CD4-positive, alpha-beta memory T cell (primary cell): ENCODE measurements around the gene GDAP1L1. TPM values are rescaled to one million over a fixed set of nuclear protein-coding genes. Genes with fewer than 3 reads are reported as not detected.
"Not testable (repeated sequence)": the region's sequence is repeated elsewhere in the genome, so short reads cannot be mapped to it uniquely, and the experiment has no call there.

Experiments used
- CTCF ChIA-PET: fragments of 350-600 bp; sonication (Branson Sonifier 250); formaldehyde crosslinking; loops from one replicate; lab custom pipeline; 2021; ENCODE audit warnings: inconsistent platforms; ENCODE audit not compliant: partially characterized antibody; lab: Charles Lee
- POLR2A ChIA-PET: fragments of 350-600 bp; sonication (Branson Sonifier 250); formaldehyde crosslinking; loops from one replicate; lab custom pipeline; 2021; ENCODE audit not compliant: partially characterized antibody; lab: Charles Lee
- DNase-seq, 5 donors: peaks; one replicate each; pipeline versions ENCODE4 v3.0.0 to v3.0.0-alpha.2; 2020 to 2022; ENCODE audit warnings: mixed read lengths in 1 of 5
- H3K27ac ChIP-seq: one replicate; pipeline ENCODE4 v1.7.0; 2013; ENCODE audit warnings: low read depth, low read length
- H3K27me3 ChIP-seq: 2 replicates; pipeline ENCODE4 v1.7.0; 2013; ENCODE audit warnings: mild to moderate bottlenecking, low read length, moderate library complexity; ENCODE audit not compliant: insufficient read depth
- H3K36me3 ChIP-seq: 2 replicates; pipeline ENCODE4 v1.7.0; 2013; ENCODE audit warnings: mild to moderate bottlenecking, low read length, moderate library complexity; ENCODE audit not compliant: insufficient read depth
- H3K4me1 ChIP-seq: 2 replicates; pipeline ENCODE4 v1.7.0; 2013; ENCODE audit warnings: mild to moderate bottlenecking, low read length, moderate library complexity; ENCODE audit not compliant: insufficient read depth
- H3K4me3 ChIP-seq, 2 donors: one replicate each; pipeline ENCODE4 v1.7.0; 2013; ENCODE audit warnings: low read length in 2 of 2, mild to moderate bottlenecking in 1 of 2
- H3K9me3 ChIP-seq, 2 donors: one replicate each; pipeline ENCODE4 v1.7.0; 2013; ENCODE audit warnings: low read length in 2 of 2, control low read depth in 1 of 2; ENCODE audit not compliant: control insufficient read depth in 1 of 2
- H3K27ac Mint-ChIP-seq, 7 donors: one replicate each; pipeline ENCODE4 v1.8.0; 2020 to 2021; ENCODE audit warnings: mixed read lengths in 7 of 7, mild to moderate bottlenecking in 6 of 7, inconsistent platforms in 3 of 7, moderate library complexity in 3 of 7
- H3K27me3 Mint-ChIP-seq, 2 donors: one replicate each; pipeline ENCODE4 v1.8.0; 2020 to 2021; ENCODE audit warnings: mixed read lengths in 2 of 2
- H3K36me3 Mint-ChIP-seq, 2 donors: one replicate each; pipeline ENCODE4 v1.8.0; 2020 to 2021; ENCODE audit warnings: mixed read lengths in 2 of 2, inconsistent platforms in 1 of 2, mild to moderate bottlenecking in 1 of 2
- H3K4me1 Mint-ChIP-seq, 4 donors: one replicate each; pipeline ENCODE4 v1.8.0; 2020 to 2021; ENCODE audit warnings: mixed read lengths in 4 of 4, mild to moderate bottlenecking in 1 of 4
- H3K4me3 Mint-ChIP-seq, 8 donors: one replicate each; pipeline ENCODE4 v1.8.0; 2020 to 2021; ENCODE audit warnings: mixed read lengths in 8 of 8, mild to moderate bottlenecking in 7 of 8, moderate library complexity in 6 of 8, inconsistent platforms in 3 of 8
- H3K9me3 Mint-ChIP-seq, 8 donors: one replicate each; pipeline ENCODE4 v1.8.0; 2020 to 2021; ENCODE audit warnings: mixed read lengths in 8 of 8, mild to moderate bottlenecking in 5 of 8, inconsistent platforms in 3 of 8, moderate library complexity in 1 of 8
- intact Hi-C: fragments of 100-400 bp; cut with micrococcal nuclease; formaldehyde crosslinking; loops from one replicate; pipeline ENCODE4 v1.15.1; 2023
- polyA plus RNA-seq, 2 donors: library from polyadenylated mRNA; unstranded; fragments of 300-500 nt; fragmentation: Illumina TruSeq; gene quantifications; one replicate each; pipeline ENCODE4 v1.2.3, GENCODE V29; 2021
- total RNA-seq, 2 experiments: library from RNA; stranded (reverse); gene quantifications; one replicate each; pipeline ENCODE4 v1.2.3, GENCODE V29; 2021

GDAP1L1 gene
- total and polyA plus RNA-seq, 4 experiments from 2014 or later, result 0.11 TPM; not detected in 3

DNA sequence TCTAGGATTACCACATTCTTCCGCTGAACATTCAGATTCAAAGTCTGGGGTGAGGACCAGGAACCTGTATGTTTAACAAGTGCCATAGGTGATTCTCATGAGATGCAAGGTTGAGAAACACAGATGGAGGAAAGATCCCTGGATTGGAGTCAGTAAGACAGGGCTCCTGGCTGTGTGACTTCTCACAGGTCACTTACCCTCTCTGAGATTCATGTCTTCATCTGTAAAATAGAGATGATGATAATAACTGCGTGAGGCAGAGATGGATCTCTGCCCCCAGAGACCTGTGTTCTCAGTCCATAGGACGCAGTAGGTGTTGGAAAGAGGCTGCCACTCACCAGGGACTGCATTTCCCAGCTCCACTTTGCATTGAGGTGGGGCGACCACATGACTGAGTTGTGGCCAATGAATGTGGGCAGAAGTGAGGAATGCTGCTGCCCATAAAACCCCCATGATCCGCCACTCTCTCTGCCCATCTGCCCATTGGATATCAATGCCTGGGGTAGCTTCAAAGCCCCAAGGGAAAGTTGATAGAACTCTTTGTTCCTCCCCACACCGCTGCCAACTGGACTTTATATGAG lies 13.6 kb upstream of the GDAP1L1 start:
- ChIA-PET CTCF (no interaction called here), POLR2A (interaction anchor here (1.6 kb wide), 1 partner anchor 15 kb away, joined by 4 read pairs; no protein-coding TSS in a partner anchor)
- H3K4me1 ChIP-seq, result no peaks in the 10 kb centered on the region
- H3K4me1 Mint-ChIP-seq, result peaks cover 0 to 2% (median 0%) of the 10 kb centered on the region in 4 donors
- H3K27me3 Mint-ChIP-seq, result no peaks in the 10 kb centered on the region
- H3K4me3 Mint-ChIP-seq, result no peak overlapping the region
- DNase-seq, result no peak
- H3K27ac ChIP-seq, result no peak overlapping the region
- no peaks in the 10 kb centered on the region for H3K36me3 ChIP-seq
- H3K27ac Mint-ChIP-seq, result no peak overlapping the region
- intact Hi-C loops, result no loop called here
- H3K27me3 ChIP-seq, result no peaks in the 10 kb centered on the region
- H3K4me3 ChIP-seq, result no peak overlapping the region
- H3K36me3 Mint-ChIP-seq, result peaks cover 0 to 1% of the 10 kb centered on the region in 2 donors
- H3K9me3 Mint-ChIP-seq, result no peaks in the 10 kb centered on the region
- no peaks in the 10 kb centered on the region for H3K9me3 ChIP-seq

DNA sequence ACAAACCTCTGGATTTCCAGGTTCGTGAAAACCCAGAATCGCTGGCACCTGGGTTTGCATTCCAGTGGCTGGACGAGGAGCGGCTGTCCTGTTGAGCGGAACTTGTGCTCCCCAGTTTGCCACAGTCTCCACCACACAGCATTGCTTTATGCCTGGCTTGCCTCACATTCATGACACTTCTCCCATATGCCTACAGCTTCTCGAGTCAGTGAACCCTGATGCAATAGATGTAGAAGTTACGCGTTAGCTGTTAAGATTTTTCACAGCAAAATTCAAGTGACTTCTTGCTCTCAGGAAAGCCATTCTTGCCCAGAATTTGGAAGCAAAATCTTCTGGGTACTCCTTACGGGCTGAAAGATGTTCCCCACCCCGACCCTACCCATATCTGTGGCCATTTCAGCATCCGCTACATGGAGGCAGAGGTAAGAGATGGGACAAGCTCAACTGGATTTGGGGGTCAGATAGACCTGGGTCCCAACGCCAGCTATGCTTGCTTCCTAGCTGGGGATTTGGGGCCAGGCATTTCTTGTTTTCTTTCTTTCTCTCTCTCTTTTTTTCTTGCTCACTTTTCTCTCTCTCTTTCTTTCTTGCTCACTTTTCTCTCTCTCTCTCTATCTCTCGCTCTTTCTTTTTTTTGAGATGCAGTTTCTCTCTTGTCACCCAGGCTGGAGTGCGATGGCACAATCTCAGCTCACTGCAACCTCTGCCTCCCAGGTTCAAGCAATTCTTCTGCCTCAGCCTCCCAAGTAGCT lies 12.4 kb upstream of the GDAP1L1 start:
- Mint-ChIP-seq H3K27ac (peak overlapping the region in 1 of 7 donors; percentile 0), H3K27me3 (no peaks in the 10 kb centered on the region), H3K36me3 (peaks cover 1 to 8% of the 10 kb centered on the region in 2 donors), H3K4me3 (no peak overlapping the region), H3K9me3 (no peaks in the 10 kb centered on the region), H3K4me1 (peaks cover 0 to 2% (median 0%) of the 10 kb centered on the region in 4 donors)
- H3K4me1 ChIP-seq, result no peaks in the 10 kb centered on the region
- no peaks in the 10 kb centered on the region for H3K27me3 ChIP-seq
- H3K27ac ChIP-seq, result no peak overlapping the region
- H3K4me3 ChIP-seq, result no peak overlapping the region
- H3K36me3 ChIP-seq, result no peaks in the 10 kb centered on the region
- ChIA-PET CTCF (no interaction called here), POLR2A (no interaction called here)
- no peaks in the 10 kb centered on the region for H3K9me3 ChIP-seq
- no peak for DNase-seq
- intact Hi-C loops, result no loop called here

DNA sequence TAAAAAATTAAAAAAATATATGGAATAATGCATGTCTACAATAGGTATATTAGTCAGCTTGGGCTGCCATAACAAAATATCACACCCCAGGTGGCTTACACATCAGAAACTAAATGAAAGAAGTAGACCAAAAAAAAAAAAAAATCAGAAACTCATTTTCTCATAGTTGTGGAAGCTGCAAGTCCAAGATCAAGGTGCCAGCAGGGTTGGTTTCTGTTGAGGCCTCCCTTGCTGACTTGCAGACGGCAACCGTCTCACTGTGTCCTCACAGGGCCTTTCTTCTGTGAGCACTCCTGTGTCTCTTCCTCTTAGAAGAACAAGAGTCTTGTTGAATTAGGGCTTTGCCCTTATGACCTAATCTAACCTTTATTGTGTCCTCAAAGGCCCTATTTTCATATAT lies 11.4 kb upstream of the GDAP1L1 start:
- no peak overlapping the region for H3K27ac Mint-ChIP-seq
- ChIA-PET POLR2A (no interaction called here), CTCF (no interaction called here)

DNA sequence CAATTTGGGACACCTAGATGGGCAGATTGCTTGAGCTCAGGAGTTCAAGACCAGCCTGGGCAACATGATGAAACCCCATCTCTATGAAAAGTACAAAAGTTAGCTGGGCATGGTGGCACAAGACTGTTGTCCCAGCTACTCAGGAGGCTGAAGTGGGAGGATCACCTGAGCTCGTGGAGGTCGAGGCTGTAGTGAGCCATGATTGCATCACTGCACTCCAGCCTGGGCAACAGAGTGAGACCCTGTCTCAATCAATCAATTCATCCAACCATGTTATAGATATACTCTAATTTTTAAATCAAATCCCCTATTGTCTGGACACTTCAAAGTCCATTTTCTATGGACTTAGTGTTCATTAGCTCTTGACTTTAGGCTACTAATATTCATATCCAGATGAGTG lies 10.3 kb upstream of the GDAP1L1 start:
- H3K36me3 ChIP-seq, H3K27me3 Mint-ChIP-seq, H3K4me1 ChIP-seq, DNase-seq, POLR2A ChIA-PET, H3K27ac ChIP-seq, H3K9me3 ChIP-seq, H3K4me3 Mint-ChIP-seq, H3K9me3 Mint-ChIP-seq, H3K27ac Mint-ChIP-seq, intact Hi-C loops, H3K4me1 Mint-ChIP-seq, H3K36me3 Mint-ChIP-seq, H3K27me3 ChIP-seq, H3K4me3 ChIP-seq: not testable (repeated sequence)
- CTCF ChIA-PET, result interaction anchor here (0.9 kb wide), 1 partner anchor 19 kb away, joined by 4 read pairs; no protein-coding TSS in a partner anchor

More for the DNA sequence above, 11.4 kb upstream of the GDAP1L1 start:
- H3K4me3 Mint-ChIP-seq, result no peak overlapping the region
- H3K4me1 Mint-ChIP-seq, result peaks cover 0 to 2% (median 0%) of the 10 kb centered on the region in 4 donors
- H3K27ac ChIP-seq, result no peak overlapping the region
- no peaks in the 10 kb centered on the region for H3K27me3 ChIP-seq
- H3K27me3 Mint-ChIP-seq, result no peaks in the 10 kb centered on the region
- no peak for DNase-seq
- no peaks in the 10 kb centered on the region for H3K36me3 ChIP-seq
- H3K36me3 Mint-ChIP-seq, result peaks cover 1 to 8% of the 10 kb centered on the region in 2 donors
- H3K9me3 Mint-ChIP-seq, result no peaks in the 10 kb centered on the region
- no peaks in the 10 kb centered on the region for H3K9me3 ChIP-seq
- no peak overlapping the region for H3K4me3 ChIP-seq
- no peaks in the 10 kb centered on the region for H3K4me1 ChIP-seq
- intact Hi-C loops, result no loop called here

DNA sequence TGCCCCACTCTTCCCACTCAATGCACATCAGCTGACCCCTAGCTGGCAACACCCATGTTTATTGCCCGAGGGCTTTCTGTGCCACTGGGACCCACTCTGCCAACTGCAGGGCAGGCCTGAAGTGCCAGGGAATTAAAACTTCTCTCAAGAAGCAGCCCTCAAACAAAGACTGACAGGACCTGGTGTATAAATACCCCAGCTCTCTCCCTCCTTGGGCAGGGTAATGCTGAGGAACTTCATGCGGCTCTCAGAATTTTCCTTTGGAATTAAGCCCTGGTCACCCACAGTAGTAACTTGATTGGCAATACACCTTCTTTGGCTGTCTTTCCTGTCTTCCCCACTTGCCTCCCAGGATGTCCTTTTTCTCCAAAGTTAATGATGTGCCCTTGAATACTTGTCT lies 5.3 kb upstream of the GDAP1L1 start:
- H3K36me3 ChIP-seq, result no peaks in the 10 kb centered on the region
- H3K4me1 ChIP-seq, result no peaks in the 10 kb centered on the region
- POLR2A ChIA-PET, result no interaction called here
- no peak overlapping the region for H3K27ac ChIP-seq
- no peaks in the 10 kb centered on the region for H3K27me3 ChIP-seq
- Mint-ChIP-seq H3K27me3 (peaks cover 2 to 9% of the 10 kb centered on the region in 2 donors), H3K4me3 (no peak overlapping the region), H3K4me1 (peaks cover 1 to 8% (median 2%) of the 10 kb centered on the region in 4 donors), H3K27ac (no peak overlapping the region), H3K9me3 (no peaks in the 10 kb centered on the region), H3K36me3 (peaks cover 0 to 8% of the 10 kb centered on the region in 2 donors)
- H3K9me3 ChIP-seq, result no peaks in the 10 kb centered on the region
- H3K4me3 ChIP-seq, result no peak overlapping the region
- intact Hi-C loops, result no loop called here
- CTCF ChIA-PET, result no interaction called here
- DNase-seq, result no peak

DNA sequence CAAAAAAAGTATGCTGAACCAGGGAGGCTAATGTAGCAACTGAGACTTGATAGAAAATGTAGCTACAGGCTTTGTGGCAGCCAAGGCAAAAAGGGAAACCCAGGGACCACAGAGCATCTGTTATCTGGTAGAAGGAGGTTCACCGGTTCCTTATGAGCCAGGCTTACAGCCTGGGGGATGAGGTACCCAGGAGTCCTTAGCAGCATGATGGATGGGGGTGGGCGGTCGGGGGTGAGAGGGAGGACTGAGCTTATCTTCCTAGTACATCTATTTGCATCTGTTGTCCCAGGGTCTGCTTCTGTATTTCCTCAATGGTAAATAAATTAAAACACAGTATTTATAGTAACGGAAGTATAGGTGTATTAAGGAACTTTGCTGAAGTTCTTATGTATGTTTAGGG lies 1.1 kb upstream of the GDAP1L1 start:
- Histone ChIP-seq H3K36me3 (no peaks in the 10 kb centered on the region), H3K4me3 (no peak overlapping the region), H3K27ac (no peak overlapping the region), H3K27me3 (no peaks in the 10 kb centered on the region), H3K9me3 (no peaks in the 10 kb centered on the region), H3K4me1 (no peaks in the 10 kb centered on the region)
- H3K27ac Mint-ChIP-seq, result no peak overlapping the region
- H3K4me1 Mint-ChIP-seq, result peaks cover 2 to 10% (median 6%) of the 10 kb centered on the region in 4 donors
- ChIA-PET POLR2A (interaction anchor here (0.7 kb wide), 1 partner anchor 36 kb away, joined by 3 read pairs; the partner anchor contains the start of gene OSER1), CTCF (interaction anchor here (1.0 to 1.6 kb wide), 4 partner anchors 16 to 66 kb away, joined by 3 to 7 read pairs (median 4); no protein-coding TSS in a partner anchor)
- H3K36me3 Mint-ChIP-seq, result no peaks in the 10 kb centered on the region
- no peaks in the 10 kb centered on the region for H3K9me3 Mint-ChIP-seq
- no peak overlapping the region for H3K4me3 Mint-ChIP-seq
- DNase-seq, result no peak
- H3K27me3 Mint-ChIP-seq, result peaks cover 14 to 18% of the 10 kb centered on the region in 2 donors
- intact Hi-C loops, result no loop called here

DNA sequence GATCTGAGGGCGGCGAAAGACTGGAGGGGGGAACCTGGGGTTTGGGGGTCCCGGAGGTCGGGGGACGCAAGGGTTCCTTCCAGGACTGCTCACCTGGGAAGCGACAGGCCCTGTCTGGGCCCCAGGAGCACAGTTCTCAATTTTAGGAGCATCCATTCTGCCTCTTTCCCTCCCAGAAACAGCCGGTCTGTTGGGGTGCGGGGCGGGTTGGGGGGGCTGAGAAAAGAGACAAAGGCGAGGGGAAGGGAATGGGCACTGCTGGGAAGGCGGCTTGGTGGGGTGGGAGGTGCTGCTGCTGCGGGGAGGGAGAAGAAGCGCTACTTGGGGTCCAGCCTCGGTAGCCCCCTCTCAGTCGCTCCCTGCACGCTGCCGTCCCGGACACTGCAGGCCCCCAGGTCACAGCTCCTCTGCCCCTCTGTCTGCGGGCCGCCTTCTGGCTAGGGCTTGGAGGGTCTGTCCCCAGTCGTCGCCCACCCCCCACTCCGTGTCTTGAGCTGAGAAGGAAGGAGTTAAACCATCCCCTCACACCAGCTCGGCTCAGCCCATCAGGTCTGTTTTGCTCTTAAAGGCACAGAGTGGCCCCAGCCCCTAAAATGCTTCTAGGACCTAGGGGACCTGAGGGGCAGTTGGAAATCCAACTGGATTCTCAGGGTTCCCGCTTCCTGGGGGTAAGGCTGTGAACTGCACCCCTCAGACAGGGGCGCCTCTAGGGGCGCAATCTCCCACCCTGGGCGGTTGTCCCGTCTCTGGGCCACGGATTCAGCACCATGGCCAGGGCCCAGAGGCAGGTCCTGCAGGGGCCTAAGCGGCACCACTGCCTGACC lies 690 bp downstream of the GDAP1L1 start:
- POLR2A ChIA-PET, result no interaction called here
- intact Hi-C loops, result no loop called here
- peaks cover 16 to 18% of the 10 kb centered on the region in 2 donors for H3K27me3 Mint-ChIP-seq
- Histone ChIP-seq H3K4me3 (no peak overlapping the region), H3K4me1 (no peaks in the 10 kb centered on the region), H3K27me3 (no peaks in the 10 kb centered on the region), H3K9me3 (no peaks in the 10 kb centered on the region), H3K36me3 (no peaks in the 10 kb centered on the region), H3K27ac (no peak overlapping the region)
- peak overlapping the region in 1 of 8 donors; percentile 67 for H3K4me3 Mint-ChIP-seq
- CTCF ChIA-PET, result no interaction called here
- DNase-seq, result no peak
- H3K36me3 Mint-ChIP-seq, result peaks cover 0 to 2% of the 10 kb centered on the region in 2 donors
- peaks cover 2 to 10% (median 6%) of the 10 kb centered on the region in 4 donors for H3K4me1 Mint-ChIP-seq
- H3K27ac Mint-ChIP-seq, result no peak overlapping the region
- H3K9me3 Mint-ChIP-seq, result no peaks in the 10 kb centered on the region
